Fibroblast of lung (primary cell): ENCODE results near the gene ADGRE3. TPM values are rescaled to one million over a fixed set of nuclear protein-coding genes. Genes with fewer than 3 reads are reported as not detected.

ENCODE experiments used
- DNase-seq, 2 donors: peaks; one replicate each; pipeline versions ENCODE4 v3.0.0 to v3.0.0-alpha.2; 2010; ENCODE audit warnings: low read depth in 2 of 2
- H2AFZ ChIP-seq: 2 replicates; pipeline ENCODE4 v1.5.1; 2012; ENCODE audit warnings: low read length, control low read depth, inconsistent platforms
- H3K27ac ChIP-seq: 2 replicates; pipeline ENCODE4 v1.5.1; 2011; ENCODE audit warnings: low read length, control low read depth; ENCODE audit not compliant: insufficient read depth
- H3K27me3 ChIP-seq: 2 replicates; pipeline ENCODE4 v1.5.1; 2011; ENCODE audit warnings: mild to moderate bottlenecking, low read length; ENCODE audit not compliant: control insufficient read depth, insufficient read depth
- H3K36me3 ChIP-seq: 2 replicates; pipeline ENCODE4 v1.5.1; 2011; ENCODE audit warnings: low read length; ENCODE audit not compliant: control insufficient read depth, insufficient read depth
- H3K4me1 ChIP-seq: 2 replicates; pipeline ENCODE4 v1.5.1; 2011; ENCODE audit warnings: low read length; ENCODE audit not compliant: control insufficient read depth, insufficient read depth; ENCODE audit errors: extremely low read depth
- H3K4me2 ChIP-seq: 2 replicates; pipeline ENCODE4 v1.5.1; 2011; ENCODE audit warnings: low read length, control low read depth; ENCODE audit not compliant: insufficient read depth; ENCODE audit errors: extremely low read depth
- H3K4me3 ChIP-seq, 4 experiments: fragments of 200-600 bp in 1 of 4; sonication (generic) in 1 of 4; replicated peaks in 1 of 4; 2 replicates each; pipeline ENCODE4 v1.5.1; 2011 to 2016; ENCODE audit warnings: low read length in 4 of 4, low read depth in 3 of 4, mild to moderate bottlenecking in 3 of 4, control low read depth in 2 of 4, inconsistent platforms in 1 of 4, mixed read lengths in 1 of 4; ENCODE audit not compliant: insufficient read depth in 1 of 4; ENCODE audit errors: control extremely low read depth in 1 of 4
- H3K79me2 ChIP-seq: 2 replicates; pipeline ENCODE4 v1.5.1; 2012; ENCODE audit warnings: mild to moderate bottlenecking, low read length, inconsistent platforms; ENCODE audit not compliant: control insufficient read depth, insufficient read depth
- H3K9ac ChIP-seq: 2 replicates; pipeline ENCODE4 v1.5.1; 2011; ENCODE audit warnings: mild to moderate bottlenecking, low read length, control low read depth; ENCODE audit not compliant: insufficient read depth
- H3K9me3 ChIP-seq: 2 replicates; pipeline ENCODE4 v1.5.1; 2012; ENCODE audit warnings: low read depth, low read length; ENCODE audit not compliant: control insufficient read depth, insufficient read depth
- H4K20me1 ChIP-seq: 2 replicates; pipeline ENCODE4 v1.5.1; 2011; ENCODE audit warnings: low read length; ENCODE audit not compliant: control insufficient read depth, insufficient read depth; ENCODE audit errors: extremely low read depth
- EZH2 ChIP-seq: IDR thresholded peaks from 2 replicates; pipeline ENCODE4 v1.5.1; 2012; ENCODE audit warnings: low read length, control low read depth, mild to moderate bottlenecking; ENCODE audit errors: missing control alignments
- polyA plus RNA-seq, 2 donors: library from polyadenylated mRNA; depleted of rRNA in 1 of 2; stranded (reverse) in 1 of 2; unstranded in 1 of 2; fragments of >200 nt; gene quantifications; 2 replicates each; pipeline ENCODE4 v1.2.1, GENCODE V29; 2011 to 2012; ENCODE audit warnings: missing spikeins in 1 of 2
- total RNA-seq: library from RNA; depleted of rRNA; stranded (reverse); fragments of >200 nt; gene quantifications from 2 replicates; pipeline ENCODE4 v1.2.1, GENCODE V29; 2014
- TF ChIP-seq, protein P1 (sequence below), 2 donors: IDR thresholded peaks in 1 of 2; conservative IDR thresholded peaks in 1 of 2; 1 replicate in 1 of 2; 2 replicates in 1 of 2; pipeline ENCODE4 v1.5.1; 2011 to 2012; ENCODE audit warnings: low read length in 2 of 2, control low read depth in 1 of 2, inconsistent platforms in 1 of 2, low read depth in 1 of 2, mild to moderate bottlenecking in 1 of 2

Gene ADGRE3
- total and polyA plus RNA-seq, 2 donors (not counting 1 experiment from before 2014, with no cell fraction given): not detected

DNA sequence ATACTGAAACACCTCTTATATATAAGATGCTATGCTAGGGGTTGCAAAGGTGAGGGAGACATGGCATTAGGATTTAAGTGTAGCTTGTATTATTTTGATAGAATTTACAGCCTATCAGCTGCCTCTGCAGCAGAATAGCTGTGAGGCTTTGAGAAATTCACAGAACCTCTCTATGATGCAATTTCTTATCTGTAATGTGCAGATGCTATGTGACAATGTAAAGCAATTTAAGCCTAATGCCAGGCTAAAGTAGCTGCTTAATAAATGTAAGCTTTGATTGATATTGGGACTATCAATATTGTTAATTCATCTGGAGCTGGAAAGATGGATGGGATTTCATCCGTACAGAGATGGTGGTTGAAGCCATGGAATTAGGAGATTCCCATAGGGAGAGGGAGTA lies 1.6 kb downstream of the ADGRE3 start:
- Histone ChIP-seq H2AFZ (no peak overlapping the region), H3K4me3 (no peak overlapping the region), H3K36me3 (no peaks in the 10 kb centered on the region), H3K4me1 (no peaks in the 10 kb centered on the region), H3K9ac (no peak overlapping the region), H3K9me3 (no peaks in the 10 kb centered on the region), H3K27ac (no peak overlapping the region), H3K4me2 (no peak overlapping the region), H3K27me3 (no peaks in the 10 kb centered on the region), H4K20me1 (no peaks in the 10 kb centered on the region), H3K79me2 (no peaks in the 10 kb centered on the region)
- TF ChIP-seq, protein P1, sequence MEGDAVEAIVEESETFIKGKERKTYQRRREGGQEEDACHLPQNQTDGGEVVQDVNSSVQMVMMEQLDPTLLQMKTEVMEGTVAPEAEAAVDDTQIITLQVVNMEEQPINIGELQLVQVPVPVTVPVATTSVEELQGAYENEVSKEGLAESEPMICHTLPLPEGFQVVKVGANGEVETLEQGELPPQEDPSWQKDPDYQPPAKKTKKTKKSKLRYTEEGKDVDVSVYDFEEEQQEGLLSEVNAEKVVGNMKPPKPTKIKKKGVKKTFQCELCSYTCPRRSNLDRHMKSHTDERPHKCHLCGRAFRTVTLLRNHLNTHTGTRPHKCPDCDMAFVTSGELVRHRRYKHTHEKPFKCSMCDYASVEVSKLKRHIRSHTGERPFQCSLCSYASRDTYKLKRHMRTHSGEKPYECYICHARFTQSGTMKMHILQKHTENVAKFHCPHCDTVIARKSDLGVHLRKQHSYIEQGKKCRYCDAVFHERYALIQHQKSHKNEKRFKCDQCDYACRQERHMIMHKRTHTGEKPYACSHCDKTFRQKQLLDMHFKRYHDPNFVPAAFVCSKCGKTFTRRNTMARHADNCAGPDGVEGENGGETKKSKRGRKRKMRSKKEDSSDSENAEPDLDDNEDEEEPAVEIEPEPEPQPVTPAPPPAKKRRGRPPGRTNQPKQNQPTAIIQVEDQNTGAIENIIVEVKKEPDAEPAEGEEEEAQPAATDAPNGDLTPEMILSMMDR (conservative IDR thresholded peaks at IDR 0.05 in 1 of 2, IDR thresholded peaks at IDR 0.05 in 1 of 2; ENCODE audit: low read depth in 1 of 2, low read length in 2 of 2): no peak
- no peak for TF ChIP-seq EZH2
- no peak for DNase-seq

DNA sequence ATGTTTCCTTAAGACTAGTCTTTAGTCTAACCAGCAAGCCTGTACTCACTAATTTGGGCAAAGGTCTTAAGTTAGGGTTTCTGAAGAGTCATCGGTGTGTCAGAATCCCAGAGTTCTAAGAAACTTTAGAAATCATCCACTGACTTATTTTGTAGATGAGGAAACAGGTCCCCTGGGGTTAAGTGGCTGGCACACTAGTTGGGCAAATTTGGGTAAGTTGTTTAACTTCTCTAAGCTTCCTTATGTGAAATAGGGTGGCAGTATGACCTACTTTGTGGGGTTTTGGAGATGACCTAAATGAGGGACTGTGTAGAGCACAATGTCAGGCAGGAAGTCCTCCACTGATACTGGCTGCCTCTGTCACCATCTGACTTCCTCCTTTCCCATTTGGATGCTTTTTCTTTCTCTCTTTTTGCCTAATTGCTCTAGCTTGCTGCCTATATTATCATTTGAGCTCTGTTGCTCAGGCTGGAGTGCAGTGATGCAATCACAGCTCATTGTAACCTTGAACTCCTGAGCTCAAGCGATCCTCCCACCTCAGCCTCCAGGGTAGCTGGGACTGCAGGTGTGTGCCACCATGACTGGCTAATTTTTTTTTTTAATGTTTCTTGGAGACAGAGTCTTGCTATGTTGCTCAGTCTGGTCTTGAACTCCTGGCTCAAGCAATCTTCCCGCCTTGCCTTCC lies 2.3 kb downstream of the ADGRE3 start:
- Histone ChIP-seq H3K36me3 (no peaks in the 10 kb centered on the region), H2AFZ (no peak overlapping the region), H3K4me1 (no peaks in the 10 kb centered on the region), H3K27me3 (no peaks in the 10 kb centered on the region), H3K9me3 (no peaks in the 10 kb centered on the region), H3K9ac (no peak overlapping the region), H4K20me1 (no peaks in the 10 kb centered on the region), H3K27ac (no peak overlapping the region), H3K4me3 (no peak overlapping the region), H3K4me2 (no peak overlapping the region), H3K79me2 (no peaks in the 10 kb centered on the region)
- no peak for DNase-seq
- no peak for TF ChIP-seq EZH2
- TF ChIP-seq, protein P1 (conservative IDR thresholded peaks at IDR 0.05 in 1 of 2, IDR thresholded peaks at IDR 0.05 in 1 of 2; ENCODE audit: low read depth in 1 of 2, low read length in 2 of 2): no peak

DNA sequence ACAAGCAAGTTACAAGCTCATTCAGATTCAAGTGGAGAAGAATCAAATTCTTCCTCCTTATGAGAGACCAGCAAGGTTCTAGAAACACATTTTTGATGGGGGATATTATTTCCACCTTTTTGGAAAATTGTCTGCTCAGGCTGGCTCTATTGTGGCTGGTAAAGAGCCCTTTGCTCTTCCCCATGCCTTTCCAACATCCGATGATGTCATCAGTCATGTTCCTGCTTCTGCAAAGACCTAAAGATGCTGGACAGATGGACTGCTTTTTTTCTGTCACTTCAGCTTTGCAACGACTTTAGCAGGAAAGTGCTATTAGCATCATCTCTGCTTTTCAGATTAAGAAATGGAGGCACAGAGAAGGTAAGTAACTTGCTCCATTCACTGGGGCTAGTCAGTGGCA lies 4.2 kb downstream of the ADGRE3 start:
- H3K4me1 ChIP-seq: no peaks in the 10 kb centered on the region
- H3K9me3 ChIP-seq: no peaks in the 10 kb centered on the region
- DNase-seq: no peak
- H3K4me2 ChIP-seq: no peak overlapping the region
- no peaks in the 10 kb centered on the region for H3K36me3 ChIP-seq
- H4K20me1 ChIP-seq: no peaks in the 10 kb centered on the region
- no peak overlapping the region for H2AFZ ChIP-seq
- H3K9ac ChIP-seq: no peak overlapping the region
- no peak for TF ChIP-seq EZH2
- TF ChIP-seq, protein P1 (conservative IDR thresholded peaks at IDR 0.05 in 1 of 2, IDR thresholded peaks at IDR 0.05 in 1 of 2; ENCODE audit: low read depth in 1 of 2, low read length in 2 of 2): no peak
- H3K4me3 ChIP-seq: no peak overlapping the region
- H3K27ac ChIP-seq: no peak overlapping the region
- H3K79me2 ChIP-seq: no peaks in the 10 kb centered on the region
- H3K27me3 ChIP-seq: no peaks in the 10 kb centered on the region
